ENCODE data around the gene ZBTB7C. TPM values are rescaled to one million over a fixed set of nuclear protein-coding genes. Genes with fewer than 3 reads are reported as not detected.

The ZBTB7C gene
- total RNA-seq, 1 donor from 2014 or later = 0.11 TPM

GRCh38 chr18:48394176-48394575 is 15.0 kb downstream of the ZBTB7C start:
- H3K27me3 Mint-ChIP-seq (ENCODE audit: unreplicated experiment) = peaks cover 89% of the 10 kb centered on the region
- no peak overlapping the region for H3K4me3 Mint-ChIP-seq (ENCODE audit: unreplicated experiment)
- H3K9me3 Mint-ChIP-seq (ENCODE audit: unreplicated experiment) = no peaks in the 10 kb centered on the region
- H3K36me3 Mint-ChIP-seq (ENCODE audit: unreplicated experiment) = no peaks in the 10 kb centered on the region
- no peak for DNase-seq (ENCODE audit: extremely low spot score, unreplicated experiment)
- TF ChIP-seq CTCF (IDR thresholded peaks at IDR 0.05) = no peak
- H3K27ac Mint-ChIP-seq (ENCODE audit: unreplicated experiment) = no peak overlapping the region
- no peaks in the 10 kb centered on the region for H3K4me1 Mint-ChIP-seq (ENCODE audit: unreplicated experiment)

GRCh38 chr18:48393776-48394175 is 15.4 kb downstream of the ZBTB7C start:
- H3K27me3 Mint-ChIP-seq (ENCODE audit: unreplicated experiment) = peaks cover 87% of the 10 kb centered on the region
- no peaks in the 10 kb centered on the region for H3K36me3 Mint-ChIP-seq (ENCODE audit: unreplicated experiment)
- no peaks in the 10 kb centered on the region for H3K9me3 Mint-ChIP-seq (ENCODE audit: unreplicated experiment)
- H3K27ac Mint-ChIP-seq (ENCODE audit: unreplicated experiment) = no peak overlapping the region
- no peak for DNase-seq (ENCODE audit: extremely low spot score, unreplicated experiment)
- no peak overlapping the region for H3K4me3 Mint-ChIP-seq (ENCODE audit: unreplicated experiment)
- no peak for TF ChIP-seq CTCF (IDR thresholded peaks at IDR 0.05)
- peaks cover 2% of the 10 kb centered on the region for H3K4me1 Mint-ChIP-seq (ENCODE audit: unreplicated experiment)

- no peak for TF ChIP-seq CTCF (IDR thresholded peaks at IDR 0.05)
- Mint-ChIP-seq H3K4me1 (ENCODE audit: unreplicated experiment) (peaks cover 2% of the 10 kb centered on the region), H3K36me3 (ENCODE audit: unreplicated experiment) (no peaks in the 10 kb centered on the region), H3K4me3 (ENCODE audit: unreplicated experiment) (no peak overlapping the region), H3K9me3 (ENCODE audit: unreplicated experiment) (no peaks in the 10 kb centered on the region), H3K27ac (ENCODE audit: unreplicated experiment) (no peak overlapping the region), H3K27me3 (ENCODE audit: unreplicated experiment) (peaks cover 86% of the 10 kb centered on the region)
- DNase-seq (ENCODE audit: extremely low spot score, unreplicated experiment) = no peak
Measured at GRCh38 chr18:48393170-48393569, 16.0 kb downstream of the ZBTB7C start.

GRCh38 chr18:48392268-48392667 is 16.9 kb downstream of the ZBTB7C start:
- Mint-ChIP-seq H3K4me1 (ENCODE audit: unreplicated experiment) (peaks cover 2% of the 10 kb centered on the region), H3K36me3 (ENCODE audit: unreplicated experiment) (no peaks in the 10 kb centered on the region), H3K4me3 (ENCODE audit: unreplicated experiment) (no peak overlapping the region), H3K27ac (ENCODE audit: unreplicated experiment) (no peak overlapping the region), H3K9me3 (ENCODE audit: unreplicated experiment) (no peaks in the 10 kb centered on the region), H3K27me3 (ENCODE audit: unreplicated experiment) (peaks cover 86% of the 10 kb centered on the region)
- DNase-seq (ENCODE audit: extremely low spot score, unreplicated experiment) = no peak
- TF ChIP-seq CTCF (IDR thresholded peaks at IDR 0.05) = no peak

- no peak overlapping the region for H3K4me3 Mint-ChIP-seq (ENCODE audit: unreplicated experiment)
- DNase-seq (ENCODE audit: extremely low spot score, unreplicated experiment) = no peak
- no peak for TF ChIP-seq CTCF (IDR thresholded peaks at IDR 0.05)
- H3K27ac Mint-ChIP-seq (ENCODE audit: unreplicated experiment) = no peak overlapping the region
- peaks cover 2% of the 10 kb centered on the region for H3K4me1 Mint-ChIP-seq (ENCODE audit: unreplicated experiment)
- H3K36me3 Mint-ChIP-seq (ENCODE audit: unreplicated experiment) = no peaks in the 10 kb centered on the region
- H3K9me3 Mint-ChIP-seq (ENCODE audit: unreplicated experiment) = no peaks in the 10 kb centered on the region
- H3K27me3 Mint-ChIP-seq (ENCODE audit: unreplicated experiment) = peaks cover 86% of the 10 kb centered on the region
Measured at GRCh38 chr18:48391868-48392267, 17.3 kb downstream of the ZBTB7C start.

Data from osteocyte (in vitro differentiated cells).